Stimulated activated CD8-positive, alpha-beta memory T cell treated with anti-CD3 and anti-CD28 coated beads, Interleukin-15, amount 100 ng/mL, for 48 hours (primary cell): ENCODE data around the gene CGB5.
"Not testable (repeated sequence)": the region's sequence is repeated elsewhere in the genome, so short reads cannot be mapped to it uniquely, and the experiment has no call there.

Experiments used
- DNase-seq, 2 donors: peaks; one replicate each; pipeline ENCODE4 v3.0.0-alpha.2; 2020; ENCODE audit warnings: low read depth in 2 of 2

The CGB5 gene

DNA sequence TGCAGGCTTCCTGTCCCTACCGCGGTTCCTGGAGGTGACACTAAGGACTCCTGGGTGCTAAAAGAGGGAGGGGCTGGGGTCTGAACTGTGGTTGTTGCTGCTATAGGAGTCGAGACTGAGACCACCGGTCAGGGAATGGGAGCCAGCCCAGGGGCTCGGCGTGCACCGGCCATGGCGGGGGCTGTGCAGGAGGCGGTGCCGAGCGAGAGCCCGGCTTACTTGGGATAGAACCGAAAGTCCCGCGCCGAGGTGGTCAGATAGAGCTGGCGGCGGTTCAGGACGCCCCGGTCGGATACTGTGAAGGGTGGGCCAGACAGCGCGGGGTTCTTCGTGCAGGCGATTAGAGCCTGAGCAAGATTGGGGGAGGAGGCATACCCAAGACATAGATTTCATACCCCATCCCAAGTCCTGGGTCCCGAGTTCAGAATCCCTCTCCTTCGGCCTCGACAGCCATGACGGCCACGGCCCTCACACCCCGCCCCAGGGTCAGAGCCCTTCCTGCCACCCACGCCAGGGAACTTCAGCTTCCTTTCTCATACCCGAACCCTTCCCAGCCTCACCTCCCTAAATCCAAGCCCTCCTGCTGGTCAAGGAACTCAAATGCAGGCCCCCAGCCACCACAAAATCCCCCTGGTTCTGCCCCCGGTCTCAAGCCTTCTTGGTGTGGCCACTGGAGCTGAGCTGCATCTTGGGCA lies 13.4 kb downstream of the CGB5 start:
- not testable (repeated sequence) for DNase-seq

DNA sequence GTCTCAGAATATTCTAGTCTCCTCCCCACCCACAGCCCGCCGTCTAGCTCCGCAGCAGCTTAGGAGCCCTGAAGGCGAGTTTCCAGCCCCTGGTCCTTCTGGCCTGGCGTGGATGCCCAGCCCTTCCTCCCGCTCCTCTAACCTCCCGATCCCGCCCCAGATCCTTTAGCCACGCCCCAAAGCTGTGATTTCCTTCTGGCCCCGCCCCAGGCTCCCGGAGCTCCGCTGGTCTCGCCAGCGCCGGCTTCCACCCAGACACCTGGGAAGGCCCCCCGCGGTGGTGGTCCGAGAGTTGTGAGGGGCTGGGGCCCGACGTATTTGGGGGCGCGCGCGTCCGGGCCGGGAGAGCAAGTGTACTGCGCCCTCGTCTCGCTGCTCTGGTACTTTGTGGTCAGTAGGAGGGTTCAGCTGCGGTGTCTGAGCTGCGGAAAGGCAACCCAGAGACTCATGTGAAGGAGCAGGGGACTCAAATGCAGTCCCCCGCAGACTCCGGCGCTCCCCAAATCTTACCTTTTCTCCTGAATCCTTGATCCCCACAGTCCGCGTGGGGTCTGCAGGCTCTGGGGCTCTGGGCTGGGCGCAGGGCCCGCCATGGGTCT lies 14.1 kb downstream of the CGB5 start, which contains the start of gene CGB7:
CGB7 (minus strand) TSS at position 114 of the 599 bp plus-strand sequence. CDS start 2,374 bp downstream, outside the sequence.
- DNase-seq = no peak

DNA sequence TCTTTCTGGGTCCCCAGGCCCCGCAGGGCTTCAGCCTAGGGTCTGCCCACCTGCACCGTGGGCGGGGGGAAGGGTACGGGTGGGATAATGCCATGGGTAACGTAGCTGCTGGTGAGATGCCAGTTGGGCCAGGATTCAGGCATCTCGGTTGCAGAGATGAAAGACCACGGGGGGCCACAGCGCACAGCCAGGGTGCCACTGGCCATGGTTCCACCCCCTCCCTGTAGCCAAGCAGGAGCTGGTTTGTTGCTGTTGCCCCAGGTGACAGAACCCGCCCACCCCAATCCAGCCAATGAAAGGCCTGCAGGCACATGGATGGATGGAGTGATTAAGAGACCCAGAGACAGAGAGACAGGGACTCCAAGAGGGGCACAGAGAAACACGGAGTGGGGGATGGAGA lies 14.9 kb downstream of the CGB5 start:
- no peak for DNase-seq

- DNase-seq = no peak
Observed at GRCh38 chr19:49059053-49059452, 15.4 kb downstream of the CGB5 start.

DNA sequence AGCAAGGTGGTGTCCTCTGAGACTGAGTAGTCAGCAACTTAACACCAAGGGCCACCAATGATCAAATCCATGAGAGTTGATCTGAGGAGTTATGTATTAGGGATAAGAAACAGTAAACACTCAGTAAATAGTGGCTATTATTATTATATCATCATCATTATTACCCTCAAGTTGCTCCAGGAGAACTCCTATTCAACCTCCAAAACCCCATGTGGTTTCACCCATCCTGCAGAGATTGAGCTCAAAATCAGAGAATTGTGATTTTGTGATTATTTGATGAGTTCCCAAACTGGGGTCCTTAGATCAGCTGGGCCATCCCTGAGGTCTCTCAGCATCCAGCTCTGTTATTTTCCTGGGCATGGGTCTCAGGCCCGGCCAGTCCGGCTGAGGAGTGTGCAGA lies 17.4 kb downstream of the CGB5 start:
- DNase-seq = no peak

GRCh38 chr19:49061445-49061844 lies 17.8 kb downstream of the CGB5 start:
- no peak for DNase-seq

DNA sequence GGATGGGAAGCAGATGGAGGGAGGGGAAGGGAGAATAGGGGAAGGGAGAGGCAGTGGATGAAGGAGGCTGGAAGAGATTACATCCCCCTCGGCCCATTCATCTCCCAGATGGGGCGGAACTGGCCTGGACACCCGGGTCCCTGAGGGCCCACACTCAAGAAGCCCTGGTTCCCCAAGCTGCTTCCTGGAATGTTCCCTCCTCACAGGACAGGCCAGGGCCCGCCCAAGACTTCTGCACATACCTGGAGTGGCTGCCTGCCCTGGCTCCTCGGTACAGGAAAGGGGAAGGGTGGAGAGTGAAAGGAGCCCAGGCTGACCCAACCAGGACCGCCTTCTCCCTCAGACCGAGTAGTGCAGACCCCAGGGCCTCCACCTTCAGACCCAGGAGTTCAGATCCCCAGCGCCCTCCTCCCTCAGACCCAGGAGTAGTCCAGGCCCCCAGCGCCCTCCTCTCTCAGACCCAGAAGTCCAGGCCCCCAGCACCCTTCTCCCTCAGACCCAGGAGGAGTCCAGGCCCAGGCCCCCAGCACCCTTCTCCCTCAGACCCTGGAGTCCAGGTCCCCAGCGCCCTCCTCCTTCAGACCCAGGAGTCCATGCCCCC lies 20.5 kb downstream of the CGB5 start:
- no peak for DNase-seq

DNA sequence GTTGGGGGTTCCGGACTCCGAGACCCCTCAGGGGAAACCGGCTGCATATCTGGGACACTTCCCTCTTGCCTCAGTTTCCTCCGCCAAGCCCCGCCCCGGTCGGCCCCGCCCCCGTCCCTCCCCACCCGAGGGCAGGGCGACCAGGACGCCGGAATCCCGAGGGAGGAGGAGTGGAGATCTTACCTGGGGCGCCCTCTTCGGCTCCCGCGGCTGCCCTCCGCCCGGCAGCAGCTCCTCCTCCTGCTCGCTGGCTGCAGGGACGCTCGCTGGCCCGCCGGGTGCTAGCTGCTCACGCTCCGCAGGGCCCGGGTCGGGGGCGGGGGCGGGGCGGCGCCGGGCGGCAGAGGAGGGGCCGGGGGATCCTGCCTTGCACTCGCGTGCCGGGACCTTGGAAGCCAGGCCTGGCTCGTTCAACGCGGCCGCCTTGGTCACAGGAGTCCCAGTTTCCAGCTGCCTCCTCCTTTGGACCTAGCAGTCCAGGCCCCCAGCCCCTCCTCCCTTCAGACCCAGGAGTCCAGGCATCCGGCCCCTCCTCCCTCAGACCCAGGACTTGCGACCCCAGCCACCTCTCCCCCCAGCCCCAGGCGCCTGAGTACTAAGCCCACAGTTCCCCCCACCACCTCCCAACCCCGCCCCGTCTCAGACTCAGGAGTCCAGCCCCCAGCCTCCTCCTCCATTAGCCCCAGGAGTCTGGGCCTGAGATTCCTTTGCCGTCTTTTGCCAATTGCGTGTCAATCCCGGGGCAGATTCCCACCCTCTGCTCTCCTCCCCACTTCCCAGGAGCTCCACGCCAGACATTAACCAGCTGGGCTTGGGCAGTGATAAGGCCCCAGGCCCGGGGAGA lies 21.3 kb downstream of the CGB5 start, which contains the start of gene NTF4:
NTF4 (minus strand) TSS at position 51 of the 844 bp plus-strand sequence. CDS start 2,821 bp downstream, outside the sequence.
- no peak for DNase-seq

DNA sequence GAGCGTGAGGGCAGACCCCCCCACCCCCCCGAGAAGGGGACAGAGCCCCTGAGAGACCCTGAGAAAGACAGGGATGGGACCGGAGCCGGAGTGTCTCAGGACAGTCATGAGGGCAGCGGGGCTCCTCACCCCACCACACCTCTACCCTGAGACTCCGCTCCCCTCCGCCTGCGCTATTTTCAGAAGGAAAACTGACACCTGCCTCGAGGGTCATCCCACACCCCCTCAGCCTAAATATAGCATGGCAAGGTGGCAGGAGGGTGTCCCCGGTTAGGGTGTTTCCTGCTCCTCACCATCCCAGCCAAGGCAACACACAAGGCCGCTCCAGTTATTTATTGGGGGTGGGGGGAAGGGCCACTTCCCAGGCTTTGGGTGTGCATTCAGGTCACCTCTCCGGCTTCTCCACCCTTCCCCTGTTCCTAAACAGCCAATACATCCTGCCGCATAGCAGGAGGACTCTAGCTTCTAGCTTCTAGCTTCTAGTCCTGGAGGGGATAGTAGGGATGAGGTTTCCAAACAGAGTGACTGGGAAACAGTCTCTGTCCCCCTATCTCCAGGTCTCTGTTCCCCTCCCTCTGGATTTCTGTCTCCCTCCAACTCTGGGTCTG lies 22.4 kb downstream of the CGB5 start:
- no peak for DNase-seq

DNA sequence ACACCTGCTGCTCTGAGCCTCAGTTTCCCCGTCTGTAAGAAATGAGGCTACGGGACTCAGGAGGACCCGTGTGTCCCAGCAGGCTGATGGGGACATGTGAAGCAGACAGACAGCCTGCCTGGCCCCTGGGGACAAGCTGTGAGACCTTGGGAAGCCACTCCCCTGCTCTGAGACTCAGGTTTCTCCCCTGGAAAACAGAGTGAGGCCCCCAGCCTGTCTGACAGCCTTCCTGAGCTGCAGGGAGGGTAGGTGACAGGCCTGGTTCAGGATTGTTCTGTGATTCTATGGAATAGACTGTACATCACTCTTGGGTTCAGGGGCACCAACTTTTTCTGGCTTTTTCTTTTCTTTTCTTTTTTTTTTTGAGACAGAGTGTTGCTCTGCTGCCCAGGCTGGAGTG lies 23.9 kb downstream of the CGB5 start:
- DNase-seq = no peak

- DNase-seq = no peak
Observed at GRCh38 chr19:49069026-49069425, 25.4 kb downstream of the CGB5 start.

DNA sequence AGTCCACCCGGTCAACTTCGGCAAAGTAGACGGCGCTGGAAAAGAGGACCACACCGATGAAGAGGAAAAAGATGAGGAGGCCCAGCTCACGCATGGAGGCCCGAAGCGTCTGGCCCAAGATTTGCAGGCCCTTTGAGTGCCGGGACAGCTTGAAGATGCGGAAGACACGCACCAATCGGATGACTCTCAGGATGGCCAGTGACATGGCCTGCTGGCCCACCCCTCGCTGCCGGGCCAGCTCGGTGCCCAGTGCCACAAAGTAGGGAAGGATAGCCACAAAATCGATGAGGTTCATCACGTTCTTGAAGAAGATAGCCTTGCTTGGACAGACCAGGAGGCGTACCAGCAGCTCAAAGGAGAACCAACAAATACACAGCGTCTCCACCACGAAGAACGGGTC lies 26.8 kb downstream of the CGB5 start:
- DNase-seq = no peak

DNA sequence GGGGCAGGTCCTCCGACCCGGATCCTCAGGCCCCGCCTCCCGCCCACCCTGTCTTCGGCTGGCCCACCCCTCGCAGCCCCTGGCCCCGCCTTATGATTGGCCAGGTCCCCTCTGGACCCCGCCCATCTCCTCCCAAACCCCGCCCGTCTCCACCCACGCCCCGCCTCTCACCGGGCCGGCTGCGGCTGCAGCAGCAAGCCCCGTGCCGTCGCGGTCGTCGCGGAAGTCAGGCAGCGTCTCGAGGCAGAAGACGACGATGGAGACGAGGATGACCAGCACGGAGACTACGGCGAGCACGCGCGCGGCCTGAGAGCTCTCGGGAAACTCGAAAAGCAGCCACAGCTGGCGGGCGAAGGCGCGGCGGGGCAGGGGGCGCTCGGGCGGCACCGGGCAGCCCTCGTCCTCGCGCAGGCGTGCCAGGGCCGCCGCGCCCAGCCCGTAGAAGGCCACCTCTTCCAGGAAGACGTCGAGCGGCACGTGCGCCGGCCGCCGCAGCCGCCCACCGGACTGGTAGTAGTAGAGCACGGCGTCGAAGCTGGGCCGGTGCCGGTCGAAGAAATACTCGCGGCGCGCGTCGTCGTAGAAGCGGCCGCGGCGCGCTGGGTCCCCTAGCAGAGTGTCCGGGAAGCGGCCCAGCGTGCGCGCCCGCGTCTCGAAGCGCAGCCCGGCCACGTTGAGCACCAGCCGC lies 28.4 kb downstream of the CGB5 start:
- DNase-seq = no peak

- DNase-seq = no peak
Observed at GRCh38 chr19:49073514-49074378, 30.1 kb downstream of the CGB5 start.

DNA sequence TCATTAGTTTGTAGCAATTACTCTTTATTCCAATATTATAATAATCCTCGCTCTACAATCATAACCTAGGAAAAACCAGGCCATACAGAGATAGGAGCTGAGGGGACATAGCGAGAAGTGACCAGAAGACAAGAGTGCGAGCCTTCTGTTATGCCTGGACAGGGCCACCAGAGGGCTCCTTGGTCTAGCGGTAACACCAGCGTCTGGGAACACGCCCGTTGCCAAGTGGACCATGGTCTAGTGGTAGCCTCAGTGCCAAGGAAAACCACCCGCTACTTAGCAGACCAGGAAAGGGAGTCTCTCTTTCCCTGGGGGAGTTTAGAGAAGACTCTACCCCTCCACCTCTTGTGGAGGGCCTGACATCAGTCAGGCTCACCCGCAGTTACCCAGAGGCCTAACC lies 31.2 kb downstream of the CGB5 start:
- not testable (repeated sequence) for DNase-seq

- DNase-seq = no peak
Observed at GRCh38 chr19:49080392-49080791, 36.7 kb downstream of the CGB5 start.

- no peak for DNase-seq
Observed at GRCh38 chr19:49081273-49081672, 37.6 kb downstream of the CGB5 start.

DNA sequence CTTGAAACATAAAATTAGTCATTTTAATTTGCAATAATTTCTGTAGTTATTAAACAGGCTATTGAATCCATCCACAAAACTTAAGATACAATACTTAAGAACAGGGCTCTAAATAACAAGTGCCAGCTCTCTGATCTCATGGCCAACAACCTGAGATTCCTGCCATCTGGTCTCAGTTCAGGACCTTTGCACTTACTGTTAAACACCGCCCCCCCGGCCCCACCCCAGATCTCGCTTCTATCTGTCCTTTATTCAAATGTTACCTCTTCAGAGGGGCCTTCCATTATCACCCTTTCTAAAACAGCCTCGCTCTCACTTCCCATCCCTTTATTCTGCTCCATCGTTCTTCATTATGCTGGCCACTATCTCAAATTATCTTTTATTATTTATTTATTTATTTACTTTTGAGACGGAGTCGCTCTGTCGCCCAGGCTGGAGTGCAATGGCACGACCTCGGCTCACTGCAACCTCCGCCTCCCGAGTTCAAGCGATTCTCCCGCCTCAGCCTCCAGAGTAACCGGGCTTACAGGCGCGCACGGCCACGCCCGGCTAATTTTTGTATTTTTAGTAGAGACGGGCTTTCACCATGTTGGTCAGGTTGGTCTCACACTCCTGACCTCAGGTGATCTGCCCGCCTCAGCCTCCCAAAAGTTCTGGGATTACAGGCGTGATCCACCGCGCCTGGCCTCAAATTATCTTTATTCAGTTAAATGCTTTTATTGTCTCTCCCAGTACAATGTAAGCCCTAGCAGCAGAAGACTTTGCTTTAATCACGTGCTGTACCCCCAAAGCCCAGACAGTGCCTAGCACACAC lies 40.8 kb downstream of the CGB5 start:
- no peak for DNase-seq
